NCI-H1694 (cell line): ENCODE measurements around the gene ETV5.
"Not testable (repeated sequence)": the region's sequence is repeated elsewhere in the genome, so short reads cannot be mapped to it uniquely, and the experiment has no call there.

ENCODE experiments used
- DNase-seq: peaks from one replicate; lab custom pipeline; 2025; lab: John Stamatoyannopoulos, UW

The ETV5 gene

GRCh38 chr3:186021673-186022362 lies 87.1 kb downstream of the ETV5 start:
- DNase-seq = no peak

GRCh38 chr3:186021250-186021649 lies 87.6 kb downstream of the ETV5 start:
- not testable (repeated sequence) for DNase-seq

- DNase-seq = not testable (repeated sequence)
Measured at GRCh38 chr3:186019288-186019687, 89.6 kb downstream of the ETV5 start.

- no peak for DNase-seq
Measured at GRCh38 chr3:186014866-186015265, 94.0 kb downstream of the ETV5 start.

GRCh38 chr3:186013312-186013711 lies 95.6 kb downstream of the ETV5 start:
- DNase-seq = no peak

GRCh38 chr3:186012137-186012536 lies 96.8 kb downstream of the ETV5 start:
- no peak for DNase-seq

GRCh38 chr3:186004671-186005070 lies 104.2 kb downstream of the ETV5 start:
- no peak for DNase-seq

- no peak for DNase-seq
Measured at GRCh38 chr3:186004209-186004608, 104.7 kb downstream of the ETV5 start.

GRCh38 chr3:186003610-186004009 lies 105.3 kb downstream of the ETV5 start:
- DNase-seq = no peak

- DNase-seq = no peak
Measured at GRCh38 chr3:186002884-186003472, 105.9 kb downstream of the ETV5 start.

GRCh38 chr3:186001842-186002241 lies 107.0 kb downstream of the ETV5 start:
- no peak for DNase-seq

- DNase-seq = no peak
Measured at GRCh38 chr3:185999221-185999620, 109.7 kb downstream of the ETV5 start.

- DNase-seq = no peak
Measured at GRCh38 chr3:185998136-185998535, 110.8 kb downstream of the ETV5 start.

- DNase-seq = no peak
Measured at GRCh38 chr3:185997130-185997529, 111.8 kb downstream of the ETV5 start.
